Prostate gland (tissue), 2 donors: ENCODE measurements around the gene ATP8B2. TPM values are rescaled to one million over a fixed set of nuclear protein-coding genes. Genes with fewer than 3 reads are reported as not detected.
"Not testable (repeated sequence)": the region's sequence is repeated elsewhere in the genome, so short reads cannot be mapped to it uniquely, and the experiment has no call there.

ENCODE experiments used
- DNase-seq: peaks from one replicate; pipeline ENCODE4 v3.0.0-alpha.2; 2019; ENCODE audit warnings: low spot score
- H3K27ac ChIP-seq, 2 donors: fragments of 200-600 bp; sonication (generic); 2 replicates each; pipeline ENCODE4 v1.5.1; 2017 to 2019
- H3K27me3 ChIP-seq: fragments of 200-600 bp; sonication (generic); replicated peaks from 2 replicates; pipeline ENCODE4 v1.5.1; 2019; ENCODE audit not compliant: insufficient read depth
- H3K36me3 ChIP-seq, 2 donors: fragments of 200-600 bp; sonication (generic); 1 replicate in 1 of 2; 2 replicates in 1 of 2; pipeline versions ENCODE4 v1.5.1 to v1.8.1; 2017 to 2019
- H3K4me1 ChIP-seq: fragments of 200-600 bp; sonication (generic); replicated peaks from 2 replicates; pipeline ENCODE4 v1.5.1; 2019
- H3K4me3 ChIP-seq, 2 donors: fragments of 200-600 bp; sonication (generic); 2 replicates each; pipeline ENCODE4 v1.5.1; 2017 to 2019
- H3K9me3 ChIP-seq: fragments of 200-600 bp; sonication (generic); 2 replicates; pipeline ENCODE4 v1.5.1; 2017
- CTCF ChIP-seq, 4 experiments: fragments of 200-600 bp in 2 of 4; fragments of 450-650 bp in 2 of 4; sonication (generic) in 2 of 4; IDR thresholded peaks; 1 replicate in 3 of 4; 2 replicates in 1 of 4; pipeline ENCODE4 v1.5.1; 2016 to 2019; ENCODE audit warnings: antibody characterized with exemption in 4 of 4, mild to moderate bottlenecking in 2 of 4, moderate library complexity in 2 of 4
- POLR2A ChIP-seq: fragments of 450-650 bp; IDR thresholded peaks from one replicate; pipeline ENCODE4 v1.6.1; 2016; ENCODE audit warnings: antibody characterized with exemption, mild to moderate bottlenecking
- POLR2AphosphoS5 ChIP-seq: sonication (generic); formaldehyde crosslinking; IDR thresholded peaks from one replicate; pipeline ENCODE4 v1.6.1; 2017; ENCODE audit warnings: antibody characterized with exemption
- WGBS: methylation state at CpG from one replicate; pipeline ENCODE4 v1.1.5; 2018; 5-methylcytosine and 5-hydroxymethylcytosine counted together
- intact Hi-C: fragments of 100-400 bp; cut with DNase I; formaldehyde crosslinking; loops from one replicate; pipeline ENCODE4 v1.14.2; 2022
- total RNA-seq, 2 donors: library from RNA; depleted of rRNA; stranded (reverse); fragments of >200 nt; gene quantifications; one replicate each; pipeline ENCODE4 v1.1.0, GENCODE V29; 2016

Gene ATP8B2
- total RNA-seq, 2 donors from 2014 or later: 88.9 to 171 TPM

- H3K4me1 ChIP-seq: peaks cover 7% of the 10 kb centered on the region
- DNase-seq: no peak
- intact Hi-C loops: loop anchor here (10.0 kb wide), 1 partner anchor 144 kb away; the partner anchor contains the start of gene TPM3
- no peaks in the 10 kb centered on the region for H3K27me3 ChIP-seq
- H3K36me3 ChIP-seq: peaks cover 22 to 24% of the 10 kb centered on the region in 2 donors
- no peak overlapping the region for H3K4me3 ChIP-seq
- no peaks in the 10 kb centered on the region for H3K9me3 ChIP-seq
- TF ChIP-seq POLR2A (no peak), CTCF (IDR thresholded peaks at IDR 0.05) (no peak), POLR2AphosphoS5 (no peak)
- 93% methylated on average over 2 of the region's 2 CpGs for WGBS
- H3K27ac ChIP-seq: peak overlapping the region in 1 of 2 donors; percentile 79
These were observed 13.6 kb downstream of the ATP8B2 start for GRCh38 chr1:154338875-154339274.

GRCh38 chr1:154341366-154341765 is 16.0 kb downstream of the ATP8B2 start:
- not testable (repeated sequence) for H3K27me3 ChIP-seq, H3K27ac ChIP-seq, H3K4me3 ChIP-seq, H3K4me1 ChIP-seq, H3K9me3 ChIP-seq, DNase-seq
- WGBS: 94% methylated on average over 9 of the region's 9 CpGs
- H3K36me3 ChIP-seq: peaks cover 33 to 45% of the 10 kb centered on the region in 2 donors
- intact Hi-C loops: loop anchor here (10.0 kb wide), 1 partner anchor 123 kb away; no protein-coding TSS in a partner anchor

GRCh38 chr1:154342132-154342531 is 16.8 kb downstream of the ATP8B2 start:
- intact Hi-C loops: loop anchor here (10.0 kb wide), 1 partner anchor 123 kb away; no protein-coding TSS in a partner anchor
- WGBS: 86% methylated on average over 7 of the region's 7 CpGs
- no peak overlapping the region for H3K4me3 ChIP-seq
- peaks cover 35 to 47% of the 10 kb centered on the region in 2 donors for H3K36me3 ChIP-seq
- H3K27ac ChIP-seq: no peak overlapping the region
- no peaks in the 10 kb centered on the region for H3K27me3 ChIP-seq
- no peak for DNase-seq
- TF ChIP-seq POLR2A (no peak), POLR2AphosphoS5 (no peak), CTCF (IDR thresholded peaks at IDR 0.05) (no peak)
- H3K4me1 ChIP-seq: no peaks in the 10 kb centered on the region
- H3K9me3 ChIP-seq: no peaks in the 10 kb centered on the region

GRCh38 chr1:154342836-154343472 is 17.6 kb downstream of the ATP8B2 start:
- Histone ChIP-seq H3K27me3 (no peaks in the 10 kb centered on the region), H3K4me3 (no peak overlapping the region), H3K27ac (no peak overlapping the region), H3K9me3 (no peaks in the 10 kb centered on the region), H3K36me3 (peaks cover 35 to 47% of the 10 kb centered on the region in 2 donors), H3K4me1 (no peaks in the 10 kb centered on the region)
- no peak for DNase-seq
- intact Hi-C loops: loop anchor here (10.0 kb wide), 1 partner anchor 122 kb away; no protein-coding TSS in a partner anchor
- WGBS: 82% methylated on average over 21 of the region's 21 CpGs
- TF ChIP-seq POLR2A (no peak), CTCF (IDR thresholded peaks at IDR 0.05) (no peak), POLR2AphosphoS5 (no peak)

GRCh38 chr1:154344977-154345837 is 19.9 kb downstream of the ATP8B2 start:
- H3K4me3 ChIP-seq: no peak overlapping the region
- peaks cover 35 to 58% of the 10 kb centered on the region in 2 donors for H3K36me3 ChIP-seq
- no peaks in the 10 kb centered on the region for H3K4me1 ChIP-seq
- WGBS: 77% methylated on average over 12 of the region's 12 CpGs
- H3K27me3 ChIP-seq: no peaks in the 10 kb centered on the region
- no peak for DNase-seq
- H3K9me3 ChIP-seq: no peaks in the 10 kb centered on the region
- TF ChIP-seq CTCF (IDR thresholded peaks at IDR 0.05): peak in 3 of 4 experiments; percentile 45 to 55 (median 48)
- TF ChIP-seq POLR2A: no peak
- no peak overlapping the region for H3K27ac ChIP-seq
- intact Hi-C loops: loop anchor here (10.0 kb wide), 1 partner anchor 120 kb away; no protein-coding TSS in a partner anchor
